ENCODE data around the gene FIGNL2. TPM values are rescaled to one million over a fixed set of nuclear protein-coding genes. Genes with fewer than 3 reads are reported as not detected.

Gene FIGNL2
- total and polyA plus RNA-seq, 9 of the 15 experiments (the other 6 are each of a cell fraction or from before 2014, with no cell fraction given) = 0.01 TPM; not detected in 8

DNA sequence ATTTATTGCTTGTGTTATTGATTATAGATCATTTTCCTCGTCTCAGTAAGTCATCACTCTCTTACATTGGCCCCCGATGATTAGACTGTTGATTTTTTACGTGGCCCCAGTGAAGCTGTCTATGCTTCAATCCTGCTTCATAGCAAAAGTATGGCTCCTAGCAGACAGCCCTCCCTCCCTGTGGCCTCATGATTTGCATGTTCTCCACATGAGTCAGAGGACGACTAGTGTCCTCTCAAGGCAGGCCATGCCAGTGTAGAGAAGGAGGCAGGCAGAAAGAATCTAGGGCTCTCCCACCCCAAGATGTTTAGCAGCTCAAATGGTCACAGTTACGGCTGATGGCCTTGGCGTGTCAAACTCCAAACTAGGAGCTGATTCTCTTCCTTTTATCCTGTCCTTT, 59.6 kb downstream of the FIGNL2 start:
- CTCF ChIA-PET (ENCODE audit: low intra/inter-chr PET ratio) = no interaction called here

More for the DNA sequence above, 59.6 kb downstream of the FIGNL2 start:
- H3K27ac ChIP-seq (ENCODE audit: extremely low read depth, low read depth, low read length) = no peak overlapping the region
- DNase-seq (ENCODE audit: extremely low read depth in 1 of 4, low spot score in 3 of 4) (no peak), ATAC-seq (no peak), FAIRE-seq (no peak)
- no peaks in the 10 kb centered on the region for H3K9me1 ChIP-seq (ENCODE audit: control insufficient read depth, insufficient read depth, low read length)
- no peak overlapping the region for H3K9ac ChIP-seq (ENCODE audit: insufficient read depth in 1 of 2, low read depth in 2 of 2, low read length in 2 of 2)
- intact Hi-C loops (cut with micrococcal nuclease) (no loop called here), in situ Hi-C loops (cut with MboI) (no loop called here)
- no peaks in the 10 kb centered on the region for H3K79me2 ChIP-seq (ENCODE audit: control insufficient read depth, insufficient read depth, low read length)
- H3K9me3 ChIP-seq (replicated peaks; ENCODE audit: control insufficient read depth, insufficient read depth, low read depth, low read length) = no peaks in the 10 kb centered on the region
- H4K20me1 ChIP-seq (replicated peaks; ENCODE audit: control insufficient read depth, insufficient read depth, low read length) = no peaks in the 10 kb centered on the region
- WGBS (ENCODE audit: insufficient coverage, low coverage, missing lambda C conversion rate) = under 1% methylated on average over 6 of the region's 6 CpGs
- no peak overlapping the region for H3K4me2 ChIP-seq (ENCODE audit: insufficient read depth, low read length)
- peaks cover 8 to 11% of the 10 kb centered on the region in 2 experiments for H3K27me3 ChIP-seq (ENCODE audit: control insufficient read depth in 2 of 2, insufficient read depth in 2 of 2, low read length in 2 of 2)
- H3K36me3 ChIP-seq (ENCODE audit: control insufficient read depth, insufficient read depth, low read length) = no peaks in the 10 kb centered on the region
- POLR2A ChIA-PET = no interaction called here
- H2AFZ ChIP-seq (ENCODE audit: low read depth, low read length) = no peak overlapping the region
- H3K4me1 ChIP-seq (replicated peaks in 1 of 2; ENCODE audit: control insufficient read depth in 2 of 2, insufficient read depth in 2 of 2, low read length in 2 of 2) = no peaks in the 10 kb centered on the region
- no peak overlapping the region for H3K4me3 ChIP-seq
- no TSS peak for BruUV-seq (replicated peaks)
- TF ChIP-seq, protein P1, sequence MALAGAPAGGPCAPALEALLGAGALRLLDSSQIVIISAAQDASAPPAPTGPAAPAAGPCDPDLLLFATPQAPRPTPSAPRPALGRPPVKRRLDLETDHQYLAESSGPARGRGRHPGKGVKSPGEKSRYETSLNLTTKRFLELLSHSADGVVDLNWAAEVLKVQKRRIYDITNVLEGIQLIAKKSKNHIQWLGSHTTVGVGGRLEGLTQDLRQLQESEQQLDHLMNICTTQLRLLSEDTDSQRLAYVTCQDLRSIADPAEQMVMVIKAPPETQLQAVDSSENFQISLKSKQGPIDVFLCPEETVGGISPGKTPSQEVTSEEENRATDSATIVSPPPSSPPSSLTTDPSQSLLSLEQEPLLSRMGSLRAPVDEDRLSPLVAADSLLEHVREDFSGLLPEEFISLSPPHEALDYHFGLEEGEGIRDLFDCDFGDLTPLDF (CRISPR knock-in tag; IDR thresholded peaks at IDR 0.05) = no peak
- TF ChIP-seq, protein P2, sequence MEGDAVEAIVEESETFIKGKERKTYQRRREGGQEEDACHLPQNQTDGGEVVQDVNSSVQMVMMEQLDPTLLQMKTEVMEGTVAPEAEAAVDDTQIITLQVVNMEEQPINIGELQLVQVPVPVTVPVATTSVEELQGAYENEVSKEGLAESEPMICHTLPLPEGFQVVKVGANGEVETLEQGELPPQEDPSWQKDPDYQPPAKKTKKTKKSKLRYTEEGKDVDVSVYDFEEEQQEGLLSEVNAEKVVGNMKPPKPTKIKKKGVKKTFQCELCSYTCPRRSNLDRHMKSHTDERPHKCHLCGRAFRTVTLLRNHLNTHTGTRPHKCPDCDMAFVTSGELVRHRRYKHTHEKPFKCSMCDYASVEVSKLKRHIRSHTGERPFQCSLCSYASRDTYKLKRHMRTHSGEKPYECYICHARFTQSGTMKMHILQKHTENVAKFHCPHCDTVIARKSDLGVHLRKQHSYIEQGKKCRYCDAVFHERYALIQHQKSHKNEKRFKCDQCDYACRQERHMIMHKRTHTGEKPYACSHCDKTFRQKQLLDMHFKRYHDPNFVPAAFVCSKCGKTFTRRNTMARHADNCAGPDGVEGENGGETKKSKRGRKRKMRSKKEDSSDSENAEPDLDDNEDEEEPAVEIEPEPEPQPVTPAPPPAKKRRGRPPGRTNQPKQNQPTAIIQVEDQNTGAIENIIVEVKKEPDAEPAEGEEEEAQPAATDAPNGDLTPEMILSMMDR (IDR thresholded peaks at IDR 0.05 in 2 of 3, conservative IDR thresholded peaks at IDR 0.05 in 1 of 3; ENCODE audit: insufficient read depth in 2 of 3, low read depth in 1 of 3, low read length in 3 of 3) = no peak
- TF ChIP-seq, protein P3, sequence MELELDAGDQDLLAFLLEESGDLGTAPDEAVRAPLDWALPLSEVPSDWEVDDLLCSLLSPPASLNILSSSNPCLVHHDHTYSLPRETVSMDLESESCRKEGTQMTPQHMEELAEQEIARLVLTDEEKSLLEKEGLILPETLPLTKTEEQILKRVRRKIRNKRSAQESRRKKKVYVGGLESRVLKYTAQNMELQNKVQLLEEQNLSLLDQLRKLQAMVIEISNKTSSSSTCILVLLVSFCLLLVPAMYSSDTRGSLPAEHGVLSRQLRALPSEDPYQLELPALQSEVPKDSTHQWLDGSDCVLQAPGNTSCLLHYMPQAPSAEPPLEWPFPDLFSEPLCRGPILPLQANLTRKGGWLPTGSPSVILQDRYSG (tag; conservative IDR thresholded peaks at IDR 0.05; ENCODE audit: low read depth) = no peak
- no peak for TF ChIP-seq MTF1 (CRISPR knock-in tag; IDR thresholded peaks at IDR 0.05; ENCODE audit: borderline replicate concordance)
- no peak for TF ChIP-seq EWSR1 (IDR thresholded peaks at IDR 0.05; ENCODE audit: borderline replicate concordance, low read depth, partially characterized antibody)
- TF ChIP-seq GTF2A2 (tag; IDR thresholded peaks at IDR 0.05) = no peak

Data from K562 (cell line).